ENCODE results near the gene TBC1D5.

DNA sequence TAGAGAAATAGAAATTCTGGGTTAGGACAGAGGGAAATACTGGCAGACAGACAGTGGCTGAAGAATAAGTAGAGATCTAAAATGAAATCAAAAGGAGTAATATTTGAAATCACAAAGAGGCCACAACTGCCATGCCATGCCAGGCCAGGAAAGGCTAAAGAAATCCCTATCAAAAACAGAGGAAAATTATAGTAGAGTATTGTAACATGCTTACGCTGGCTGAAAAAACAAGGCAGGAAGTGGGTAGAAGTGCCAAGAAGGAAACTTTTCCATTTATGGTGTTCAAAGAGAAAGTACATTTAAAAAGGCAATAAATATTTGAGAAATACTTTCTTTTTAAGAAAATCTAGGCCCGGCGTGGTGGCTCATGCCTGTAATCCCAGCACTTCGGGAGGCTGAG, 442.0 kb downstream of the TBC1D5 start:
- TF ChIP-seq, protein P1, sequence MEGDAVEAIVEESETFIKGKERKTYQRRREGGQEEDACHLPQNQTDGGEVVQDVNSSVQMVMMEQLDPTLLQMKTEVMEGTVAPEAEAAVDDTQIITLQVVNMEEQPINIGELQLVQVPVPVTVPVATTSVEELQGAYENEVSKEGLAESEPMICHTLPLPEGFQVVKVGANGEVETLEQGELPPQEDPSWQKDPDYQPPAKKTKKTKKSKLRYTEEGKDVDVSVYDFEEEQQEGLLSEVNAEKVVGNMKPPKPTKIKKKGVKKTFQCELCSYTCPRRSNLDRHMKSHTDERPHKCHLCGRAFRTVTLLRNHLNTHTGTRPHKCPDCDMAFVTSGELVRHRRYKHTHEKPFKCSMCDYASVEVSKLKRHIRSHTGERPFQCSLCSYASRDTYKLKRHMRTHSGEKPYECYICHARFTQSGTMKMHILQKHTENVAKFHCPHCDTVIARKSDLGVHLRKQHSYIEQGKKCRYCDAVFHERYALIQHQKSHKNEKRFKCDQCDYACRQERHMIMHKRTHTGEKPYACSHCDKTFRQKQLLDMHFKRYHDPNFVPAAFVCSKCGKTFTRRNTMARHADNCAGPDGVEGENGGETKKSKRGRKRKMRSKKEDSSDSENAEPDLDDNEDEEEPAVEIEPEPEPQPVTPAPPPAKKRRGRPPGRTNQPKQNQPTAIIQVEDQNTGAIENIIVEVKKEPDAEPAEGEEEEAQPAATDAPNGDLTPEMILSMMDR (IDR thresholded peaks at IDR 0.05): no peak
- no peak for TF ChIP-seq POLR2A (IDR thresholded peaks at IDR 0.05)
